Transverse colon (tissue), 4 donors: ENCODE results near the gene NRARP. TPM values are rescaled to one million over a fixed set of nuclear protein-coding genes. Genes with fewer than 3 reads are reported as not detected.

Experiments
- DNase-seq: peaks from one replicate; pipeline ENCODE4 v3.0.0-alpha.2; 2019
- H3K27ac ChIP-seq, 4 donors: fragments of 200-600 bp; sonication (generic); 2 replicates each; pipeline ENCODE4 v1.5.1; 2016 to 2018; ENCODE audit warnings: inconsistent platforms in 4 of 4
- H3K27me3 ChIP-seq: fragments of 200-600 bp; sonication (generic); 2 replicates; pipeline ENCODE4 v1.5.1; 2017; ENCODE audit warnings: inconsistent platforms
- H3K36me3 ChIP-seq, 4 donors: fragments of 200-600 bp; sonication (generic); 2 replicates each; pipeline ENCODE4 v1.5.1; 2017 to 2019; ENCODE audit warnings: inconsistent platforms in 4 of 4
- H3K4me1 ChIP-seq, 4 donors: fragments of 200-600 bp; sonication (generic); 2 replicates each; pipeline ENCODE4 v1.5.1; 2017 to 2020; ENCODE audit warnings: inconsistent platforms in 4 of 4
- H3K4me3 ChIP-seq, 4 donors: fragments of 200-600 bp; sonication (generic); 1 replicate in 1 of 4; 2 replicates in 3 of 4; pipeline versions ENCODE4 v1.5.1 to v1.6.1; 2017 to 2019; ENCODE audit warnings: inconsistent platforms in 4 of 4
- H3K9me3 ChIP-seq, 2 donors: fragments of 200-600 bp; sonication (generic); 2 replicates each; pipeline ENCODE4 v1.5.1; 2017 to 2019; ENCODE audit warnings: inconsistent platforms in 2 of 2
- CTCF ChIP-seq, 5 experiments: fragments of 200-600 bp in 3 of 5; fragments of 450-650 bp in 2 of 5; sonication (generic) in 3 of 5; IDR thresholded peaks; 1 replicate in 2 of 5; 2 replicates in 3 of 5; pipeline ENCODE4 v1.5.1; 2016 to 2017; ENCODE audit warnings: antibody characterized with exemption in 5 of 5, inconsistent platforms in 3 of 5, mild to moderate bottlenecking in 2 of 5, moderate library complexity in 1 of 5
- EP300 ChIP-seq: sonication (generic); formaldehyde crosslinking; IDR thresholded peaks from one replicate; pipeline ENCODE4 v1.6.1; 2017; ENCODE audit warnings: antibody characterized with exemption, low read depth
- POLR2A ChIP-seq: fragments of 450-650 bp; IDR thresholded peaks from one replicate; pipeline ENCODE4 v1.6.1; 2016; ENCODE audit warnings: antibody characterized with exemption, mild to moderate bottlenecking, moderate library complexity
- POLR2AphosphoS5 ChIP-seq, 3 donors: sonication (generic); formaldehyde crosslinking; IDR thresholded peaks; one replicate each; pipeline ENCODE4 v1.6.1; 2016; ENCODE audit warnings: antibody characterized with exemption in 3 of 3
- WGBS, 2 donors: methylation state at CpG; one replicate each; pipeline ENCODE4 v1.1.5; 2018; ENCODE audit warnings: low coverage in 1 of 2; 5-methylcytosine and 5-hydroxymethylcytosine counted together
- in situ Hi-C, 4 donors: fragments of 200-750 bp; cut with MboI; loops; one replicate each; pipeline versions ENCODE4 v1.15.0 to v1.15.1; 2017; ENCODE audit warnings: low sequenced_read_pairs in 3 of 4, low pct_ligation_motif_present in 1 of 4, low pct_unique_long_range_greater_than_20kb in 1 of 4
- intact Hi-C: fragments of 100-400 bp; cut with DNase I; formaldehyde crosslinking; loops from one replicate; pipeline ENCODE4 v1.15.1; 2023; ENCODE audit warnings: low total_unique reads
- total RNA-seq, 4 donors: library from RNA; depleted of rRNA; stranded (reverse); fragments of >200 nt; gene quantifications; one replicate each; pipeline ENCODE4 v1.1.0, GENCODE V29; 2016

Gene NRARP
- total RNA-seq, 4 donors from 2014 or later: 92.0 to 343 (median 134) TPM

GRCh38 chr9:137325124-137325523 lies 23.1 kb upstream of the NRARP start:
- DNase-seq: no peak
- no peaks in the 10 kb centered on the region for H3K27me3 ChIP-seq
- in situ Hi-C loops (no loop called here), intact Hi-C loops (no loop called here)
- 93 to 100% methylated on average over 2 to 10 of the region's 10 CpGs for WGBS, 2 donors
- no peak overlapping the region for H3K4me3 ChIP-seq
- H3K27ac ChIP-seq: no peak overlapping the region
- no peak for TF ChIP-seq POLR2AphosphoS5 (IDR thresholded peaks at IDR 0.05)
- no peak for TF ChIP-seq CTCF (IDR thresholded peaks at IDR 0.05)
- no peak for TF ChIP-seq EP300
- TF ChIP-seq POLR2A: no peak
- no peaks in the 10 kb centered on the region for H3K9me3 ChIP-seq
- H3K36me3 ChIP-seq: no peaks in the 10 kb centered on the region
- no peaks in the 10 kb centered on the region for H3K4me1 ChIP-seq

GRCh38 chr9:137323531-137324331 lies 21.7 kb upstream of the NRARP start:
- no peak for TF ChIP-seq POLR2AphosphoS5 (IDR thresholded peaks at IDR 0.05)
- no peak for TF ChIP-seq EP300
- no peak for TF ChIP-seq CTCF (IDR thresholded peaks at IDR 0.05)
- no peak for TF ChIP-seq POLR2A
- no peaks in the 10 kb centered on the region for H3K36me3 ChIP-seq
- H3K27me3 ChIP-seq: no peaks in the 10 kb centered on the region
- DNase-seq: no peak
- H3K4me1 ChIP-seq: no peaks in the 10 kb centered on the region
- H3K4me3 ChIP-seq: no peak overlapping the region
- intact Hi-C loops (no loop called here), in situ Hi-C loops (no loop called here)
- 94% methylated on average over 29 of the region's 37 CpGs; no CpG with 5 or more reads in 1 of the 2 donors for WGBS, 2 donors
- no peaks in the 10 kb centered on the region for H3K9me3 ChIP-seq
- no peak overlapping the region for H3K27ac ChIP-seq

- no peaks in the 10 kb centered on the region for H3K36me3 ChIP-seq
- H3K27ac ChIP-seq: no peak overlapping the region
- no peaks in the 10 kb centered on the region for H3K27me3 ChIP-seq
- H3K4me1 ChIP-seq: peaks cover 0 to 1% (median 1%) of the 10 kb centered on the region in 4 donors
- no peak overlapping the region for H3K4me3 ChIP-seq
- no peak for DNase-seq
- WGBS, 2 donors: 80 to 94% methylated on average over 3 to 22 of the region's 22 CpGs
- intact Hi-C loops (no loop called here), in situ Hi-C loops (no loop called here)
- no peaks in the 10 kb centered on the region for H3K9me3 ChIP-seq
- no peak for TF ChIP-seq POLR2AphosphoS5 (IDR thresholded peaks at IDR 0.05)
- no peak for TF ChIP-seq POLR2A
- no peak for TF ChIP-seq CTCF (IDR thresholded peaks at IDR 0.05)
- TF ChIP-seq EP300: no peak
Observed at GRCh38 chr9:137321726-137322361, 19.8 kb upstream of the NRARP start.

- Histone ChIP-seq H3K36me3 (no peaks in the 10 kb centered on the region), H3K4me1 (peaks cover 9 to 12% (median 11%) of the 10 kb centered on the region in 4 donors), H3K27me3 (peaks cover 10% of the 10 kb centered on the region), H3K27ac (no peak overlapping the region), H3K9me3 (no peaks in the 10 kb centered on the region), H3K4me3 (no peak overlapping the region)
- TF ChIP-seq CTCF (IDR thresholded peaks at IDR 0.05) (no peak), POLR2AphosphoS5 (IDR thresholded peaks at IDR 0.05) (no peak), EP300 (no peak), POLR2A (no peak)
- intact Hi-C loops (no loop called here), in situ Hi-C loops (no loop called here)
- WGBS, 2 donors: 69% methylated on average over 23 of the region's 24 CpGs; no CpG with 5 or more reads in 1 of the 2 donors
- peak; percentile 17 for DNase-seq
Observed at GRCh38 chr9:137320555-137321384, 18.7 kb upstream of the NRARP start.
